Tibial nerve (tissue), 4 donors: ENCODE results near the gene CORIN. TPM values are rescaled to one million over a fixed set of nuclear protein-coding genes. Genes with fewer than 3 reads are reported as not detected.

Experiments
- DNase-seq, 2 donors: peaks; one replicate each; pipeline ENCODE4 v3.0.0-alpha.2; 2019; ENCODE audit warnings: low spot score in 2 of 2
- H3K27ac ChIP-seq, 4 donors: fragments of 200-600 bp; sonication (generic) in 3 of 4; one replicate each; pipeline ENCODE4 v1.5.1; 2017 to 2019; ENCODE audit warnings: mild to moderate bottlenecking in 1 of 4
- H3K27me3 ChIP-seq, 2 donors: fragments of 200-600 bp; sonication (generic) in 1 of 2; one replicate each; pipeline versions ENCODE4 v1.5.1 to v1.6.0; 2017 to 2019
- H3K36me3 ChIP-seq, 3 donors: fragments of 200-600 bp; sonication (generic); one replicate each; pipeline ENCODE4 v1.5.1; 2018 to 2019
- H3K4me1 ChIP-seq, 4 donors: fragments of 200-600 bp; sonication (generic) in 3 of 4; one replicate each; pipeline ENCODE4 v1.5.1; 2017 to 2019
- H3K4me3 ChIP-seq, 4 donors: fragments of 200-600 bp; sonication (generic) in 3 of 4; one replicate each; pipeline ENCODE4 v1.5.1; 2017 to 2019; ENCODE audit warnings: mild to moderate bottlenecking in 1 of 4, moderate library complexity in 1 of 4
- H3K9me3 ChIP-seq, 4 donors: fragments of 200-600 bp; sonication (generic) in 3 of 4; one replicate each; pipeline ENCODE4 v1.5.1; 2017 to 2019
- CTCF ChIP-seq, 5 experiments: fragments of 200-600 bp in 3 of 5; fragments of 450-650 bp in 2 of 5; sonication (generic) in 3 of 5; IDR thresholded peaks; one replicate each; pipeline ENCODE4 v1.5.1; 2016 to 2019; ENCODE audit warnings: antibody characterized with exemption in 5 of 5, mild to moderate bottlenecking in 3 of 5, moderate library complexity in 2 of 5
- EP300 ChIP-seq, 2 donors: sonication (generic); formaldehyde crosslinking; IDR thresholded peaks; one replicate each; pipeline ENCODE4 v1.6.1; 2017; ENCODE audit warnings: antibody characterized with exemption in 2 of 2, mild to moderate bottlenecking in 1 of 2
- POLR2A ChIP-seq, 2 donors: fragments of 450-650 bp; IDR thresholded peaks; one replicate each; pipeline ENCODE4 v1.6.1; 2017; ENCODE audit warnings: antibody characterized with exemption in 2 of 2, mild to moderate bottlenecking in 2 of 2, moderate library complexity in 2 of 2
- WGBS, 2 donors: methylation state at CpG; one replicate each; pipeline ENCODE4 v1.1.5; 2018; 5-methylcytosine and 5-hydroxymethylcytosine counted together
- total RNA-seq, 4 donors: library from RNA; depleted of rRNA; stranded (reverse); fragments of >200 nt; gene quantifications; one replicate each; pipeline ENCODE4 v1.1.0, GENCODE V29; 2016

Gene CORIN
- total RNA-seq, 4 donors from 2014 or later = 0.22 to 0.42 TPM; not detected in 2

- no peaks in the 10 kb centered on the region for H3K4me1 ChIP-seq
- H3K9me3 ChIP-seq = peaks cover 0 to 1% (median 0%) of the 10 kb centered on the region in 4 donors
- TF ChIP-seq EP300 (IDR thresholded peaks at IDR 0.05) (no peak), CTCF (IDR thresholded peaks at IDR 0.05) (no peak)
- DNase-seq = no peak
- H3K4me3 ChIP-seq = no peak overlapping the region
- no peaks in the 10 kb centered on the region for H3K27me3 ChIP-seq
- no peaks in the 10 kb centered on the region for H3K36me3 ChIP-seq
- H3K27ac ChIP-seq = no peak overlapping the region
- WGBS, 2 donors = 73 to 77% methylated on average over 2 of the region's 2 CpGs
These were observed 10.4 kb downstream of the CORIN start for GRCh38 chr4:47827343-47828047.

- Histone ChIP-seq H3K4me3 (no peak overlapping the region), H3K9me3 (no peaks in the 10 kb centered on the region), H3K27ac (no peak overlapping the region), H3K4me1 (no peaks in the 10 kb centered on the region), H3K36me3 (no peaks in the 10 kb centered on the region), H3K27me3 (no peaks in the 10 kb centered on the region)
- 40 to 53% methylated on average over 6 to 7 of the region's 7 CpGs for WGBS, 2 donors
- DNase-seq = no peak
- TF ChIP-seq CTCF (IDR thresholded peaks at IDR 0.05) (no peak), POLR2A (IDR thresholded peaks at IDR 0.05) (no peak), EP300 (IDR thresholded peaks at IDR 0.05) (no peak)
These were observed 13.0 kb downstream of the CORIN start for GRCh38 chr4:47824840-47825239.

- TF ChIP-seq CTCF (IDR thresholded peaks at IDR 0.05) (no peak), POLR2A (IDR thresholded peaks at IDR 0.05) (no peak), EP300 (IDR thresholded peaks at IDR 0.05) (no peak)
- Histone ChIP-seq H3K4me1 (no peaks in the 10 kb centered on the region), H3K9me3 (no peaks in the 10 kb centered on the region), H3K27ac (no peak overlapping the region), H3K36me3 (no peaks in the 10 kb centered on the region), H3K4me3 (no peak overlapping the region), H3K27me3 (no peaks in the 10 kb centered on the region)
- no peak for DNase-seq
- 49 to 69% methylated on average over 1 of the region's 1 CpG for WGBS, 2 donors
These were observed 18.7 kb downstream of the CORIN start for GRCh38 chr4:47819178-47819577.

GRCh38 chr4:47817275-47817674, 20.6 kb downstream of the CORIN start:
- no peaks in the 10 kb centered on the region for H3K9me3 ChIP-seq
- DNase-seq = no peak
- no peak for TF ChIP-seq EP300 (IDR thresholded peaks at IDR 0.05)
- no peak for TF ChIP-seq POLR2A (IDR thresholded peaks at IDR 0.05)
- no peak for TF ChIP-seq CTCF (IDR thresholded peaks at IDR 0.05)
- H3K27ac ChIP-seq = no peak overlapping the region
- H3K36me3 ChIP-seq = no peaks in the 10 kb centered on the region
- no peaks in the 10 kb centered on the region for H3K27me3 ChIP-seq
- no peaks in the 10 kb centered on the region for H3K4me1 ChIP-seq
- H3K4me3 ChIP-seq = no peak overlapping the region

- Histone ChIP-seq H3K4me1 (no peaks in the 10 kb centered on the region), H3K9me3 (no peaks in the 10 kb centered on the region), H3K27ac (no peak overlapping the region), H3K36me3 (no peaks in the 10 kb centered on the region), H3K27me3 (no peaks in the 10 kb centered on the region), H3K4me3 (no peak overlapping the region)
- TF ChIP-seq CTCF (IDR thresholded peaks at IDR 0.05) (no peak), EP300 (IDR thresholded peaks at IDR 0.05) (no peak), POLR2A (IDR thresholded peaks at IDR 0.05) (no peak)
- WGBS, 2 donors = 75 to 83% methylated on average over 2 of the region's 2 CpGs
- no peak for DNase-seq
These were observed 21.1 kb downstream of the CORIN start for GRCh38 chr4:47816748-47817147.
